GM12874 (cell line): ENCODE results near the gene KRTAP10-1.

Experiments
- CTCF ChIP-seq: IDR thresholded peaks from 2 replicates; pipeline ENCODE4 v1.5.1; 2011; ENCODE audit warnings: low read depth, mild to moderate bottlenecking, control low read depth, low read length, moderate library complexity; ENCODE audit not compliant: insufficient read depth

The KRTAP10-1 gene

DNA sequence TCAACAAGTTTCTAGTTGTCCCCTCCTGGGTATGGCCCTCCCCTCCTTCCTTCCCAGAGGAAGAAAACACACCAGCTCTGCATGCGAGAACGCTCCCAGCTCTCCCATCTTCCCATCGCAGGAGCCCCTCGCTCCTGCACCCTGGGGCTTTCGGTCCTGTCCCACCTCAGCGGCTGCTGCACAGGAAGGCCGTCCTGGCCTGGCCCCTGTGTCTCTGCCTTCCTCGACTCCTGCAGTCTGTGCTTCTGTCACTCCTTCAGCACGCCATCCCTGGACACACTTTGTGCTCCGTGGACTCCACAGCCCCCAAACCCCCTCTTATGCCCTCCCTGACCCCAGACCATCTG, 23.2 kb downstream of the KRTAP10-1 start:
- no peak for TF ChIP-seq CTCF

DNA sequence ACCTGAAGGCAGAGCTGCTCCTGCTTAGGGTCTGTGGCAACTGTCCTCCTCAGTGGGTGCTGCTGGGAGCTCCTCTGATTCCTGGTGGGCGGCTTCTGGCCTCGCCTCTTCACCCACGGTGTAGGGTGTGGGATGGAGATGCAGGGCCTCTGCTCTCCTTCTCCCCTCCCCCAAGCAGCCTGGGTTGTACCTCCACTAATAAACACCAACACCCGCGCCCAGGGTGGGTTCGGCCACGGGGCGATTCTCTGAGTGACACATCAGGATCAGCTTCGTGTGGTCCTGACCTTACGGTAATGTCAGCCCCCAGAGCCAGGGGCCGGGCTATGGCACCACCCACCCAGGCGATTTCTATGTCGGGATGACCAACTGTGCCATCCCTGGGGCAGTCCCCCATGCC, 23.7 kb downstream of the KRTAP10-1 start:
- TF ChIP-seq CTCF = no peak

- no peak for TF ChIP-seq CTCF
These were observed 24.4 kb downstream of the KRTAP10-1 start for GRCh38 chr21:44515359-44516165.

DNA sequence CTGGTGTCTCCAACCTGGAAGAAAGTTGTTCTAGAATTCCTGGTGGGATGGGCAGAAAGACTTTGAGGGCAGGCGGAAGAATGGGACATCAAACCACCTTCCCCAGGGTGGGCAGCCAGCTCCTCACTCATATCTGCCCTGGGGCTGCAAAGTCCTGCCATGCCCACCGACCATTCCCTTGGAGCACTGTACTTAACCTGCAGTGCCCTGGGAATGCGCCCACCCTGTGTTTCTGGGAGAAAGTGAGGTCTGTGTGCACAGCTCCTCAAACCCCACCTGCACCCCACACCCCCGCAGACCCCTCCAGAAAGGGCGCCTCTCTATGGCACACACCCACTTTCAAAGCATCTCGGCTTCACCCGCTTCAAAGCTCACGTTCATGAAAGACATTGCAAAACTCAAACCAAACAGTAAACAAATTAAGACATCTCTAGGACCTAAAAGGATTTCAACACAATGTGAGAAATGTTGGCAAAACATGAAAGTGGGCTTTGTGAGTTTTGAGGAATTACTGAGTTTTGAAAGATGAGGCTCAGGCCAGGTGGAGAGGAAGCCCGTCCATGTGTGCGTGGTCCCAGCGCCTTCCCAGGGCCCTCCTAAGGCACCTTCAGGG, 25.1 kb downstream of the KRTAP10-1 start:
- TF ChIP-seq CTCF = no peak

GRCh38 chr21:44514218-44514520, 25.8 kb downstream of the KRTAP10-1 start:
- TF ChIP-seq CTCF = no peak

DNA sequence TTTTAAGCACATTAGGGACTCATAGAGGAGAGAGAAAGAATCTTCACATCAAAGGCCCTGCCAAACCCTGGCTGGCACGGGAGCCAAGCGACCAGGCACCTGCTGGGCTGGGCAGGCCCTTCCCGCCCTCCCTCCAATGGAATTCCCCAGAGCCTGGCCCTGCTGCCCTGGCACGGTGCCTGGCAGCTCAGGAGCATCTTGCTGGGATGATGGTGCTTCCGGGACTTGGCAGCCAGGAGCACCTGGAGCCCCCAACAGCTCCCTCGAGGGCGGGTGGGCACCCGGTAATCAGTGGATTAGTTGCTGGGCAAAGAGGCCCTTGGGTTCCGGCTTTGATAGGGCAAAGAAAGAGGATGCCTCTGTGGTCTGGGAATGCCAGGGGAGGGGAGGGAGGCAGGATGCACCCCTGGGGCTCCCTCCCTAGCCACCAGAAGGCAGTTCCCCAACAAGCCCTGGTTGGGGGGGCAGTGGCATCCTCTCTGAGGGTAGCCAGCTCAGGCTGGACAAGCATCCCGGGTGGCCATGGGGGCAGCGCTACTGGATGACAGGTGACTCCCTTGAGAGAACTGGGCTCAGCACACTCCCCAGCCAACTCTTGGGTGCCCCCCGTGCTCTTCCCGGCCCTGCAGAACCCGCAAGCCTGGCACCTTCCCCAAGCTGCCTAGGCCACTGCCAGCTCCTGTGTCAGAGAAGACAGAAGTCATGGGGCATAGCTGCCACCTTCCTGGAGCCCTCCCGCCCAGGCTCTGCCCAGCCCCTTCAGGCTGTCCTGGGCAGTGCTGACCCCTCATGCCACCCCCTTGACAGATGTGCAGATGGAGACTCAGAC, 26.4 kb downstream of the KRTAP10-1 start:
- TF ChIP-seq CTCF = no peak
